Caco-2 (cell line): ENCODE data around the gene CDYL2. TPM values are rescaled to one million over a fixed set of nuclear protein-coding genes. Genes with fewer than 3 reads are reported as not detected.

Experiments used
- BruUV-seq: library from RNA; stranded (reverse); fragments of 400-500 nt; replicated peaks from 2 replicates; lab custom pipeline; 2021; lab: Mats Ljungman, UMichigan
- CTCF ChIA-PET: fragments of 300-600 bp; sonication (Branson Sonifier 250); formaldehyde crosslinking; loops from one replicate; lab custom pipeline; 2022; ENCODE audit warnings: antibody characterized with exemption; lab: Charles Lee
- POLR2A ChIA-PET: fragments of 300-600 bp; sonication (Branson Sonifier 250); formaldehyde crosslinking; loops from one replicate; lab custom pipeline; 2022; ENCODE audit warnings: antibody characterized with exemption; lab: Charles Lee
- DNase-seq, 2 experiments: peaks; one replicate each; pipeline versions ENCODE4 v3.0.0 to v3.0.0-alpha.2; 2020 to 2022
- H3K27me3 ChIP-seq: replicated peaks from 2 replicates; pipeline ENCODE4 v1.6.0; 2011; ENCODE audit warnings: low read length; ENCODE audit not compliant: control insufficient read depth, insufficient read depth
- H3K36me3 ChIP-seq: 2 replicates; pipeline ENCODE4 v1.5.1; 2011; ENCODE audit warnings: low read length; ENCODE audit not compliant: control insufficient read depth, insufficient read depth
- H3K4me1 ChIP-seq: fragments of 250-450 bp; sonication (Bioruptor Pico); 2 replicates; pipeline ENCODE4 v1.5.1; 2020; ENCODE audit warnings: mild to moderate bottlenecking
- H3K4me3 ChIP-seq: 2 replicates; pipeline ENCODE4 v1.5.1; 2011; ENCODE audit warnings: low read depth, mild to moderate bottlenecking, control low read depth, low read length
- H3K9me3 ChIP-seq: fragments of 250-450 bp; sonication (Bioruptor Pico); 2 replicates; pipeline ENCODE4 v1.5.1; 2020; ENCODE audit warnings: mild to moderate bottlenecking, moderate library complexity
- H3K27ac Mint-ChIP-seq: one replicate; pipeline ENCODE4 v1.8.0; 2022; ENCODE audit warnings: mixed read lengths; ENCODE audit not compliant: unreplicated experiment
- H3K27me3 Mint-ChIP-seq: one replicate; pipeline ENCODE4 v1.8.0; 2022; ENCODE audit warnings: mixed read lengths; ENCODE audit not compliant: insufficient read depth, unreplicated experiment
- H3K36me3 Mint-ChIP-seq: one replicate; pipeline ENCODE4 v1.8.0; 2022; ENCODE audit warnings: mild to moderate bottlenecking, mixed read lengths; ENCODE audit not compliant: insufficient read depth, unreplicated experiment
- H3K4me1 Mint-ChIP-seq: one replicate; pipeline ENCODE4 v1.8.0; 2022; ENCODE audit warnings: low read depth, mixed read lengths; ENCODE audit not compliant: unreplicated experiment
- H3K4me3 Mint-ChIP-seq: one replicate; pipeline ENCODE4 v1.8.0; 2022; ENCODE audit warnings: mild to moderate bottlenecking, moderate library complexity, mixed read lengths; ENCODE audit not compliant: unreplicated experiment
- H3K9me3 Mint-ChIP-seq: one replicate; pipeline ENCODE4 v1.8.0; 2022; ENCODE audit warnings: mixed read lengths; ENCODE audit not compliant: unreplicated experiment
- CTCF ChIP-seq, 2 experiments: fragments of 200-600 bp in 1 of 2; IDR thresholded peaks; 1 replicate in 1 of 2; 2 replicates in 1 of 2; pipeline versions ENCODE4 v1.5.1 to v1.8.0; 2011 to 2022; ENCODE audit warnings: antibody characterized with exemption in 1 of 2, control low read depth in 1 of 2, inconsistent platforms in 1 of 2, low read depth in 1 of 2, low read length in 1 of 2, mild to moderate bottlenecking in 1 of 2, moderate library complexity in 1 of 2; ENCODE audit not compliant: insufficient read depth in 1 of 2, severe bottlenecking in 1 of 2, unreplicated experiment in 1 of 2
- intact Hi-C: fragments of 100-400 bp; cut with micrococcal nuclease; formaldehyde crosslinking; loops from one replicate; pipeline ENCODE4 v1.10.0; 2022; ENCODE audit not compliant: unreplicated experiment
- total RNA-seq: library from RNA; stranded (reverse); gene quantifications from 2 replicates; pipeline ENCODE4 v1.2.3, GENCODE V29; 2022

The CDYL2 gene
- total RNA-seq, 1 experiment from 2014 or later: 1.8 TPM

- peaks cover 20% of the 10 kb centered on the region for H3K9me3 Mint-ChIP-seq
- no peaks in the 10 kb centered on the region for H3K36me3 ChIP-seq
- H3K27me3 Mint-ChIP-seq: no peaks in the 10 kb centered on the region
- ChIA-PET CTCF (no interaction called here), POLR2A (no interaction called here)
- intact Hi-C loops: no loop called here
- no peaks in the 10 kb centered on the region for H3K36me3 Mint-ChIP-seq
- H3K4me3 Mint-ChIP-seq: no peak overlapping the region
- H3K4me1 ChIP-seq: no peaks in the 10 kb centered on the region
- no peak for DNase-seq
- no peak overlapping the region for H3K27ac Mint-ChIP-seq
- no peaks in the 10 kb centered on the region for H3K4me1 Mint-ChIP-seq
- H3K27me3 ChIP-seq: no peaks in the 10 kb centered on the region
- H3K9me3 ChIP-seq: no peaks in the 10 kb centered on the region
- BruUV-seq: no TSS peak
- TF ChIP-seq CTCF (IDR thresholded peaks at IDR 0.05; ENCODE audit: insufficient read depth in 1 of 2, low read depth in 1 of 2, low read length in 1 of 2, severe bottlenecking in 1 of 2, unreplicated experiment in 1 of 2): no peak
- no peak overlapping the region for H3K4me3 ChIP-seq
Measured at GRCh38 chr16:80710918-80711317, 93.5 kb downstream of the CDYL2 start.

- Mint-ChIP-seq H3K27ac (no peak overlapping the region), H3K27me3 (no peaks in the 10 kb centered on the region), H3K4me3 (no peak overlapping the region), H3K9me3 (peaks cover 23% of the 10 kb centered on the region), H3K36me3 (no peaks in the 10 kb centered on the region), H3K4me1 (no peaks in the 10 kb centered on the region)
- no peak for TF ChIP-seq CTCF (IDR thresholded peaks at IDR 0.05; ENCODE audit: insufficient read depth in 1 of 2, low read depth in 1 of 2, low read length in 1 of 2, severe bottlenecking in 1 of 2, unreplicated experiment in 1 of 2)
- ChIA-PET CTCF (interaction anchor here (0.6 kb wide), 1 partner anchor 178 kb away, joined by 3 read pairs; no protein-coding TSS in a partner anchor), POLR2A (no interaction called here)
- H3K27me3 ChIP-seq: no peaks in the 10 kb centered on the region
- H3K36me3 ChIP-seq: no peaks in the 10 kb centered on the region
- no peak overlapping the region for H3K4me3 ChIP-seq
- intact Hi-C loops: no loop called here
- no TSS peak for BruUV-seq
- DNase-seq: no peak
- no peaks in the 10 kb centered on the region for H3K4me1 ChIP-seq
- no peaks in the 10 kb centered on the region for H3K9me3 ChIP-seq
Measured at GRCh38 chr16:80708823-80709222, 95.6 kb downstream of the CDYL2 start.

GRCh38 chr16:80707686-80708085, 96.7 kb downstream of the CDYL2 start:
- CTCF ChIA-PET: no interaction called here
- H3K4me3 Mint-ChIP-seq: no peak overlapping the region

More at GRCh38 chr16:80707686-80708085, 96.7 kb downstream of the CDYL2 start:
- Mint-ChIP-seq H3K36me3 (no peaks in the 10 kb centered on the region), H3K4me1 (no peaks in the 10 kb centered on the region), H3K27ac (no peak overlapping the region), H3K27me3 (no peaks in the 10 kb centered on the region), H3K9me3 (peaks cover 23% of the 10 kb centered on the region)
- TF ChIP-seq CTCF (IDR thresholded peaks at IDR 0.05; ENCODE audit: insufficient read depth in 1 of 2, low read depth in 1 of 2, low read length in 1 of 2, severe bottlenecking in 1 of 2, unreplicated experiment in 1 of 2): no peak
- no peak overlapping the region for H3K4me3 ChIP-seq
- BruUV-seq: no TSS peak
- POLR2A ChIA-PET: no interaction called here
- intact Hi-C loops: no loop called here
- H3K27me3 ChIP-seq: no peaks in the 10 kb centered on the region
- H3K36me3 ChIP-seq: no peaks in the 10 kb centered on the region
- no peaks in the 10 kb centered on the region for H3K4me1 ChIP-seq
- H3K9me3 ChIP-seq: no peaks in the 10 kb centered on the region
- DNase-seq: no peak
